Keratinocyte (primary cell): ENCODE measurements around the gene SRD5A1. TPM values are rescaled to one million over a fixed set of nuclear protein-coding genes. Genes with fewer than 3 reads are reported as not detected.

Source experiments
- DNase-seq: peaks from one replicate; pipeline ENCODE4 v3.0.0-alpha.2; 2011; ENCODE audit warnings: low read depth, missing footprints, low spot score
- FAIRE-seq: peaks from 2 replicates; lab custom pipeline; 2011; peaks lifted over from hg19 to GRCh38; lab: Jason Lieb, UNC
- H2AFZ ChIP-seq: 2 replicates; pipeline ENCODE4 v1.6.0; 2012; ENCODE audit warnings: low read length, control low read depth, inconsistent platforms; ENCODE audit not compliant: control insufficient read depth
- H3K27ac ChIP-seq: 2 replicates; pipeline ENCODE4 v1.5.1; 2011; ENCODE audit warnings: low read length; ENCODE audit not compliant: control insufficient read depth, insufficient read depth
- H3K27me3 ChIP-seq: 3 replicates; pipeline ENCODE4 v1.6.0; 2011; ENCODE audit warnings: low read length; ENCODE audit not compliant: control insufficient read depth, insufficient read depth; ENCODE audit errors: extremely low read depth
- H3K36me3 ChIP-seq, 2 experiments: 2 replicates in 1 of 2; 3 replicates in 1 of 2; pipeline ENCODE4 v1.5.1; 2011; ENCODE audit warnings: low read length in 2 of 2, mild to moderate bottlenecking in 1 of 2; ENCODE audit not compliant: control insufficient read depth in 2 of 2, insufficient read depth in 2 of 2; ENCODE audit errors: extremely low read depth in 1 of 2
- H3K4me1 ChIP-seq: 3 replicates; pipeline ENCODE4 v1.5.1; 2011; ENCODE audit warnings: low read length; ENCODE audit not compliant: control insufficient read depth, insufficient read depth; ENCODE audit errors: extremely low read depth
- H3K4me2 ChIP-seq: 3 replicates; pipeline ENCODE4 v1.6.0; 2011; ENCODE audit warnings: low read depth, low read length; ENCODE audit not compliant: control insufficient read depth, insufficient read depth; ENCODE audit errors: extremely low read depth
- H3K4me3 ChIP-seq, 3 experiments: fragments of 200-600 bp in 1 of 3; sonication (generic) in 1 of 3; 2 replicates in 2 of 3; 3 replicates in 1 of 3; pipeline ENCODE4 v1.5.1; 2011 to 2016; ENCODE audit warnings: low read length in 3 of 3, mild to moderate bottlenecking in 3 of 3, control low read depth in 2 of 3, inconsistent platforms in 1 of 3, low read depth in 1 of 3, mixed read lengths in 1 of 3, mixed run types in 1 of 3, moderate library complexity in 1 of 3; ENCODE audit not compliant: control insufficient read depth in 2 of 3, insufficient read depth in 2 of 3; ENCODE audit errors: extremely low read depth in 1 of 3
- H3K79me2 ChIP-seq: 2 replicates; pipeline ENCODE4 v1.6.0; 2012; ENCODE audit warnings: low read length; ENCODE audit not compliant: control insufficient read depth, insufficient read depth
- H3K9ac ChIP-seq: 3 replicates; pipeline ENCODE4 v1.6.0; 2011; ENCODE audit warnings: low read length; ENCODE audit not compliant: control insufficient read depth, insufficient read depth; ENCODE audit errors: extremely low read depth
- H3K9me1 ChIP-seq: 3 replicates; pipeline ENCODE4 v1.6.0; 2011; ENCODE audit warnings: low read length; ENCODE audit not compliant: control insufficient read depth, insufficient read depth; ENCODE audit errors: extremely low read depth
- H3K9me3 ChIP-seq: 2 replicates; pipeline ENCODE4 v1.5.1; 2012; ENCODE audit warnings: low read depth, low read length; ENCODE audit not compliant: control insufficient read depth
- H4K20me1 ChIP-seq: 3 replicates; pipeline ENCODE4 v1.6.0; 2011; ENCODE audit warnings: low read length; ENCODE audit not compliant: control insufficient read depth, insufficient read depth; ENCODE audit errors: extremely low read depth
- EZH2 ChIP-seq: IDR thresholded peaks from one replicate; pipeline ENCODE4 v1.6.1; 2012; ENCODE audit warnings: inconsistent platforms, mild to moderate bottlenecking, low read length, moderate library complexity
- dilution Hi-C: fragments of 300-500 bp; cut with MboI; formaldehyde crosslinking; loops from one replicate; pipeline ENCODE4 v1.7.0; 2020; ENCODE audit warnings: low sequenced_read_pairs; ENCODE audit not compliant: extremely low pct_ligation_motif_present
- polyA plus RNA-seq, 5 experiments: library from polyadenylated mRNA; depleted of rRNA in 3 of 5; stranded (reverse) in 3 of 5; stranded (forward) in 1 of 5; unstranded in 1 of 5; fragments of >200 nt; gene quantifications; 1 replicate in 1 of 5; 2 replicates in 3 of 5; 3 replicates in 1 of 5; pipeline versions ENCODE4 v1.2.1 to v1.2.3, GENCODE V29; 2011 to 2012; ENCODE audit warnings: missing spikeins in 2 of 5, low read depth in 1 of 5, low replicate concordance in 1 of 5
- TF ChIP-seq, protein P1 (sequence below), 3 experiments: IDR thresholded peaks in 1 of 3; conservative IDR thresholded peaks in 1 of 3; optimal IDR thresholded peaks in 1 of 3; 2 replicates in 2 of 3; 3 replicates in 1 of 3; pipeline versions ENCODE3 to v1.5.1; 2011; ENCODE audit warnings: low read length in 3 of 3, mild to moderate bottlenecking in 3 of 3, moderate library complexity in 2 of 3, control low read depth in 1 of 3, inconsistent platforms in 1 of 3; ENCODE audit not compliant: insufficient read depth in 2 of 3; ENCODE audit errors: extremely low read depth in 1 of 3

SRD5A1 gene
- polyA plus RNA-seq, 1 donor (not counting 4 experiments of a cell fraction or from before 2014, with no cell fraction given) = 35.4 TPM

DNA sequence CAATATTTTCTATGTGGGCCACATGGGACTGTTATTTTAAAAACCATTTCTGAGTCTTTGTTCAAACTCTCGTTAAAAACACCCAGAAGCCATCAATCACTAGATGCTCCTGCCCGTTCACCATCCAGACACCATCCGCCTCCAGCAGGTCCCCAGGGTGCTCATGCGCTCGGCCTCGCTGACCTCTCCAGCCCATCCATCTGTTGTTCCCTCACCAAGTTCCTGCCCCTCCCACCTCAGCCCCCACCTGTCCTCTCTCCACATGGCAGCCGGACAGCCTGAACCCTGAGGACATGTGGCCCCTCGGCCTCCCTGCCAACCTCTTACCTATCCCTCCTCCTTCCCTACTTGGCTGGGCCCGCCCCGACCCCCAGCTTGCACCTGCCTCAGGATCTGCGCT is 32.0 kb upstream of the SRD5A1 start:
- no peak overlapping the region for H3K27ac ChIP-seq
- H3K79me2 ChIP-seq = no peaks in the 10 kb centered on the region
- H3K4me3 ChIP-seq = no peak overlapping the region
- no peak overlapping the region for H3K9ac ChIP-seq
- no peaks in the 10 kb centered on the region for H3K4me1 ChIP-seq
- FAIRE-seq = no peak
- no peaks in the 10 kb centered on the region for H3K27me3 ChIP-seq
- no peaks in the 10 kb centered on the region for H3K9me1 ChIP-seq
- no peaks in the 10 kb centered on the region for H3K9me3 ChIP-seq
- no peak overlapping the region for H2AFZ ChIP-seq
- H4K20me1 ChIP-seq = no peaks in the 10 kb centered on the region
- TF ChIP-seq EZH2 = no peak
- H3K36me3 ChIP-seq = peaks cover 28 to 38% of the 10 kb centered on the region in 2 experiments
- dilution Hi-C loops = no loop called here
- no peak overlapping the region for H3K4me2 ChIP-seq
- DNase-seq = no peak

DNA sequence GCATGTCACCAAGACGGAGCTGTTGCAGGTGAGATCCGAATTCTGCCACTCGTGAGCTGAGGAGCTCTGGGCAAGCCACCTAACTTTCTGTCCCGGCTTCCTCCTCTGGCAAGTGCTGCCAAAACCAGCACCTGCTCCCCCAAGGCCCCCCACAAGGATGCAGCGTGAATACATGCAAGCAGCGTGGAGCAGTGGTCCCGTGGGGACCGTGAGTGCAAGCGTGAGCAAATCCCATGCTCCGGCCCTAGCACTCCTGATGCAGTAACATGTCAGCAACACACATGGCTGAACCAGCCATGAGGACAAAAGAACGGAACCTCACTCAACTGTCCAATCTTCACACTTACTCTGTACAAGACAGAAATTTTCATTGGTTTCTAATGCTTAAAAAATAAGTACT is 31.4 kb upstream of the SRD5A1 start:
- Histone ChIP-seq H3K79me2 (no peaks in the 10 kb centered on the region), H3K27me3 (no peaks in the 10 kb centered on the region), H3K4me1 (no peaks in the 10 kb centered on the region), H2AFZ (no peak overlapping the region), H3K4me3 (no peak overlapping the region), H3K9me1 (no peaks in the 10 kb centered on the region), H3K4me2 (no peak overlapping the region), H3K9me3 (no peaks in the 10 kb centered on the region), H3K27ac (no peak overlapping the region), H3K36me3 (peaks cover 24 to 39% of the 10 kb centered on the region in 2 experiments), H4K20me1 (no peaks in the 10 kb centered on the region), H3K9ac (no peak overlapping the region)
- dilution Hi-C loops = no loop called here
- TF ChIP-seq, protein P1, sequence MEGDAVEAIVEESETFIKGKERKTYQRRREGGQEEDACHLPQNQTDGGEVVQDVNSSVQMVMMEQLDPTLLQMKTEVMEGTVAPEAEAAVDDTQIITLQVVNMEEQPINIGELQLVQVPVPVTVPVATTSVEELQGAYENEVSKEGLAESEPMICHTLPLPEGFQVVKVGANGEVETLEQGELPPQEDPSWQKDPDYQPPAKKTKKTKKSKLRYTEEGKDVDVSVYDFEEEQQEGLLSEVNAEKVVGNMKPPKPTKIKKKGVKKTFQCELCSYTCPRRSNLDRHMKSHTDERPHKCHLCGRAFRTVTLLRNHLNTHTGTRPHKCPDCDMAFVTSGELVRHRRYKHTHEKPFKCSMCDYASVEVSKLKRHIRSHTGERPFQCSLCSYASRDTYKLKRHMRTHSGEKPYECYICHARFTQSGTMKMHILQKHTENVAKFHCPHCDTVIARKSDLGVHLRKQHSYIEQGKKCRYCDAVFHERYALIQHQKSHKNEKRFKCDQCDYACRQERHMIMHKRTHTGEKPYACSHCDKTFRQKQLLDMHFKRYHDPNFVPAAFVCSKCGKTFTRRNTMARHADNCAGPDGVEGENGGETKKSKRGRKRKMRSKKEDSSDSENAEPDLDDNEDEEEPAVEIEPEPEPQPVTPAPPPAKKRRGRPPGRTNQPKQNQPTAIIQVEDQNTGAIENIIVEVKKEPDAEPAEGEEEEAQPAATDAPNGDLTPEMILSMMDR (optimal IDR thresholded peaks at IDR 0.05 in 1 of 3, IDR thresholded peaks at IDR 0.05 in 1 of 3, conservative IDR thresholded peaks at IDR 0.05 in 1 of 3; ENCODE audit: extremely low read depth in 1 of 3, insufficient read depth in 2 of 3, low read length in 3 of 3) = no peak
- TF ChIP-seq EZH2 = no peak
- FAIRE-seq = no peak
- DNase-seq = no peak

DNA sequence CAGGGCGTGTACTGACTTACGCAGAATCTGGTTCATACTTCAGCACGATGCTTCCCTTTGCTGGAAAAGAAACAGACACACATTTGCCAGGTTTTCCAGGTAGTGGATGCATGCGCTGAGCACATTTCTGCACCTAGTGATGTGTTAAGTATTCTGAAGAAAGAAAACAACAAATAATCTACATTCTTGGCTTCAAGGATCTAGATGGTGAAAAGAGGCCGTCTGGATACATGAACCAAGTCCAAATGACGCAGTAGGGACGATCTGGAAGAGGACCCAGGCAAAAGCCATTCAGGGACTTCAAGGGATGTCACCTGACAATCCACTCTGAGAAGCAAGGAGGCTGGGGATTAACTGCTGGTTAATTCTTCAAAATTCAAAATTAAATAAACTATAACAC is 30.8 kb upstream of the SRD5A1 start:
- Histone ChIP-seq H3K27ac (no peak overlapping the region), H3K36me3 (peaks cover 28 to 42% of the 10 kb centered on the region in 2 experiments), H3K79me2 (no peaks in the 10 kb centered on the region), H3K9ac (no peak overlapping the region), H3K4me2 (no peak overlapping the region), H3K4me1 (no peaks in the 10 kb centered on the region), H3K27me3 (no peaks in the 10 kb centered on the region), H3K4me3 (no peak overlapping the region), H2AFZ (no peak overlapping the region), H3K9me1 (no peaks in the 10 kb centered on the region), H4K20me1 (no peaks in the 10 kb centered on the region), H3K9me3 (no peaks in the 10 kb centered on the region)
- no peak for TF ChIP-seq EZH2
- TF ChIP-seq, protein P1 (optimal IDR thresholded peaks at IDR 0.05 in 1 of 3, IDR thresholded peaks at IDR 0.05 in 1 of 3, conservative IDR thresholded peaks at IDR 0.05 in 1 of 3; ENCODE audit: extremely low read depth in 1 of 3, insufficient read depth in 2 of 3, low read length in 3 of 3) = no peak
- FAIRE-seq (no peak), DNase-seq (no peak)
- dilution Hi-C loops = no loop called here
